Muscle layer of duodenum (tissue), 2 donors: ENCODE measurements around the gene CDCP2.
"Not testable (repeated sequence)": the region's sequence is repeated elsewhere in the genome, so short reads cannot be mapped to it uniquely, and the experiment has no call there.

ENCODE experiments used
- H3K27ac ChIP-seq: one replicate; pipeline ENCODE4 v1.7.0; 2013; ENCODE audit warnings: mild to moderate bottlenecking, low read length
- H3K27me3 ChIP-seq: one replicate; pipeline ENCODE4 v1.7.0; 2013; ENCODE audit warnings: low read depth, mild to moderate bottlenecking, control low read depth, low read length
- H3K36me3 ChIP-seq, 2 donors: one replicate each; pipeline ENCODE4 v1.7.0; 2013; ENCODE audit warnings: low read length in 2 of 2, control low read depth in 1 of 2, mild to moderate bottlenecking in 1 of 2; ENCODE audit not compliant: insufficient read depth in 2 of 2, control insufficient read depth in 1 of 2
- H3K4me1 ChIP-seq, 2 donors: one replicate each; pipeline ENCODE4 v1.7.0; 2013; ENCODE audit warnings: low read length in 2 of 2, mild to moderate bottlenecking in 2 of 2, control low read depth in 1 of 2, moderate library complexity in 1 of 2; ENCODE audit not compliant: insufficient read depth in 2 of 2, control insufficient read depth in 1 of 2
- H3K4me3 ChIP-seq, 2 donors: one replicate each; pipeline ENCODE4 v1.7.0; 2013; ENCODE audit warnings: low read length in 2 of 2, low read depth in 1 of 2, mild to moderate bottlenecking in 1 of 2
- H3K9me3 ChIP-seq, 2 donors: one replicate each; pipeline ENCODE4 v1.7.0; 2013; ENCODE audit warnings: low read length in 2 of 2, control low read depth in 1 of 2, mild to moderate bottlenecking in 1 of 2; ENCODE audit not compliant: control insufficient read depth in 1 of 2
- donor health status: healthy.

CDCP2 gene

GRCh38 chr1:54099061-54099610, 53.7 kb downstream of the CDCP2 start:
- Histone ChIP-seq H3K36me3 (peaks cover 0 to 8% of the 10 kb centered on the region in 2 donors), H3K4me1 (peaks cover 0 to 10% of the 10 kb centered on the region in 2 donors), H3K27ac (no peak overlapping the region), H3K9me3 (no peaks in the 10 kb centered on the region), H3K4me3 (no peak overlapping the region), H3K27me3 (no peaks in the 10 kb centered on the region)

- peaks cover 0 to 10% of the 10 kb centered on the region in 2 donors for H3K4me1 ChIP-seq
- no peak overlapping the region for H3K4me3 ChIP-seq
These were observed 55.9 kb downstream of the CDCP2 start for GRCh38 chr1:54096877-54097240.

GRCh38 chr1:54096227-54096876, 56.4 kb downstream of the CDCP2 start:
- Histone ChIP-seq H3K9me3 (no peaks in the 10 kb centered on the region), H3K27me3 (no peaks in the 10 kb centered on the region), H3K27ac (no peak overlapping the region), H3K4me3 (no peak overlapping the region), H3K4me1 (peaks cover 0 to 10% of the 10 kb centered on the region in 2 donors), H3K36me3 (peaks cover 0 to 8% of the 10 kb centered on the region in 2 donors)

More at GRCh38 chr1:54096877-54097240, 55.9 kb downstream of the CDCP2 start:
- Histone ChIP-seq H3K27ac (no peak overlapping the region), H3K36me3 (peaks cover 0 to 8% of the 10 kb centered on the region in 2 donors), H3K27me3 (no peaks in the 10 kb centered on the region), H3K9me3 (no peaks in the 10 kb centered on the region)

GRCh38 chr1:54095546-54096226, 57.1 kb downstream of the CDCP2 start:
- H3K27ac ChIP-seq = peak overlapping the region; percentile 31
- H3K9me3 ChIP-seq = no peaks in the 10 kb centered on the region
- H3K27me3 ChIP-seq = no peaks in the 10 kb centered on the region
- H3K4me1 ChIP-seq = peaks cover 0 to 10% of the 10 kb centered on the region in 2 donors
- peaks cover 0 to 8% of the 10 kb centered on the region in 2 donors for H3K36me3 ChIP-seq
- peak overlapping the region in 1 of 2 donors; percentile 15 for H3K4me3 ChIP-seq

- H3K36me3 ChIP-seq, H3K27ac ChIP-seq: not testable (repeated sequence)
These were observed 58.1 kb downstream of the CDCP2 start for GRCh38 chr1:54094730-54095105.

GRCh38 chr1:54094001-54094729, 58.6 kb downstream of the CDCP2 start:
- Histone ChIP-seq H3K9me3 (no peaks in the 10 kb centered on the region), H3K4me3 (no peak overlapping the region), H3K27ac (no peak overlapping the region), H3K36me3 (peaks cover 4 to 8% of the 10 kb centered on the region in 2 donors), H3K4me1 (peaks cover 0 to 10% of the 10 kb centered on the region in 2 donors), H3K27me3 (no peaks in the 10 kb centered on the region)

More at GRCh38 chr1:54094730-54095105, 58.1 kb downstream of the CDCP2 start:
- H3K4me1 ChIP-seq = peaks cover 0 to 10% of the 10 kb centered on the region in 2 donors
- not testable (repeated sequence) for H3K9me3 ChIP-seq, H3K27me3 ChIP-seq, H3K4me3 ChIP-seq

GRCh38 chr1:54091666-54092065, 61.1 kb downstream of the CDCP2 start:
- no peaks in the 10 kb centered on the region for H3K27me3 ChIP-seq
- H3K4me3 ChIP-seq = no peak overlapping the region
- H3K4me1 ChIP-seq = peaks cover 0 to 10% of the 10 kb centered on the region in 2 donors
- H3K9me3 ChIP-seq = no peaks in the 10 kb centered on the region
- H3K27ac ChIP-seq = no peak overlapping the region
- H3K36me3 ChIP-seq = peaks cover 4 to 5% of the 10 kb centered on the region in 2 donors

- Histone ChIP-seq H3K27me3 (no peaks in the 10 kb centered on the region), H3K4me3 (no peak overlapping the region), H3K9me3 (no peaks in the 10 kb centered on the region), H3K36me3 (peaks cover 0 to 4% of the 10 kb centered on the region in 2 donors), H3K4me1 (no peaks in the 10 kb centered on the region), H3K27ac (no peak overlapping the region)
These were observed 64.4 kb downstream of the CDCP2 start for GRCh38 chr1:54088385-54088784.

GRCh38 chr1:54086754-54087153, 66.0 kb downstream of the CDCP2 start:
- Histone ChIP-seq H3K27ac (no peak overlapping the region), H3K36me3 (peaks cover 0 to 4% of the 10 kb centered on the region in 2 donors), H3K4me1 (no peaks in the 10 kb centered on the region), H3K4me3 (no peak overlapping the region), H3K27me3 (no peaks in the 10 kb centered on the region), H3K9me3 (no peaks in the 10 kb centered on the region)

GRCh38 chr1:54084794-54085193, 68.0 kb downstream of the CDCP2 start:
- Histone ChIP-seq H3K27me3 (no peaks in the 10 kb centered on the region), H3K4me3 (no peak overlapping the region), H3K4me1 (no peaks in the 10 kb centered on the region), H3K27ac (no peak overlapping the region), H3K9me3 (no peaks in the 10 kb centered on the region), H3K36me3 (peaks cover 0 to 2% of the 10 kb centered on the region in 2 donors)
